H9 (cell line): Measurements from ENCODE around the gene SHLD2. TPM values are rescaled to one million over a fixed set of nuclear protein-coding genes. Genes with fewer than 3 reads are reported as not detected.
A peak's percentile ranks its signal among the peaks of the same experiment; 100 is the strongest.
"Not testable (repeated sequence)": the region's sequence is repeated elsewhere in the genome, so short reads cannot be mapped to it uniquely, and the experiment has no call there.

ENCODE experiments used
- DNase-seq: peaks from one replicate; pipeline ENCODE4 v3.0.0-alpha.2; 2017
- H2AFZ ChIP-seq: one replicate; pipeline ENCODE4 v1.6.1; 2013; ENCODE audit warnings: mild to moderate bottlenecking, low read length, control low read depth, moderate library complexity
- H2AK5ac ChIP-seq: 2 replicates; pipeline ENCODE4 v1.6.1; 2013; ENCODE audit warnings: low read length, control low read depth, mixed read lengths; ENCODE audit not compliant: insufficient read length
- H2BK120ac ChIP-seq: one replicate; pipeline ENCODE4 v1.6.1; 2013; ENCODE audit warnings: low read depth, mild to moderate bottlenecking, low read length, control low read depth, inconsistent platforms; ENCODE audit not compliant: poor library complexity, severe bottlenecking
- H2BK12ac ChIP-seq: 2 replicates; pipeline ENCODE4 v1.6.1; 2013; ENCODE audit warnings: low read length, control low read depth, mixed read lengths, low read depth; ENCODE audit not compliant: insufficient read length
- H2BK15ac ChIP-seq: 2 replicates; pipeline ENCODE4 v1.6.1; 2013; ENCODE audit warnings: low read depth, low read length, control low read depth
- H2BK20ac ChIP-seq: one replicate; pipeline ENCODE4 v1.6.1; 2013; ENCODE audit warnings: low read depth, mild to moderate bottlenecking, low read length, control low read depth, inconsistent platforms; ENCODE audit not compliant: poor library complexity, severe bottlenecking
- H2BK5ac ChIP-seq: 2 replicates; pipeline ENCODE4 v1.6.1; 2013; ENCODE audit warnings: low read length, control low read depth, mixed read lengths; ENCODE audit not compliant: insufficient read length
- H3K14ac ChIP-seq: 2 replicates; pipeline ENCODE4 v1.6.1; 2013; ENCODE audit warnings: low read length, control low read depth; ENCODE audit not compliant: insufficient read depth
- H3K18ac ChIP-seq: 2 replicates; pipeline ENCODE4 v1.6.1; 2013; ENCODE audit warnings: low read depth, mild to moderate bottlenecking, mixed read lengths, low read length, control low read depth; ENCODE audit not compliant: insufficient read length
- H3K23ac ChIP-seq: 2 replicates; pipeline ENCODE4 v1.6.1; 2013; ENCODE audit warnings: low read length, control low read depth, mixed read lengths, low read depth; ENCODE audit not compliant: insufficient read length
- H3K23me2 ChIP-seq: 2 replicates; pipeline ENCODE4 v1.6.1; 2013; ENCODE audit warnings: low read depth, mild to moderate bottlenecking, mixed read lengths, low read length, control low read depth; ENCODE audit not compliant: insufficient read length, poor library complexity, severe bottlenecking
- H3K27ac ChIP-seq: 2 replicates; pipeline ENCODE4 v1.5.1; 2013; ENCODE audit warnings: low read length, control low read depth, mixed read lengths, low read depth; ENCODE audit not compliant: insufficient read length
- H3K27me3 ChIP-seq: 2 replicates; pipeline ENCODE4 v1.6.1; 2013; ENCODE audit warnings: low read length, control low read depth, inconsistent platforms; ENCODE audit not compliant: insufficient read depth
- H3K4ac ChIP-seq: 2 replicates; pipeline ENCODE4 v1.6.1; 2013; ENCODE audit warnings: low read depth, mild to moderate bottlenecking, control low read depth, inconsistent platforms, low read length, moderate library complexity
- H3K4me1 ChIP-seq: 2 replicates; pipeline ENCODE4 v1.6.1; 2013; ENCODE audit warnings: low read length, control low read depth, inconsistent platforms; ENCODE audit not compliant: insufficient read depth
- H3K4me2 ChIP-seq: 2 replicates; pipeline ENCODE4 v1.6.1; 2013; ENCODE audit warnings: low read length, control low read depth, mixed read lengths; ENCODE audit not compliant: insufficient read length, insufficient read depth
- H3K56ac ChIP-seq: 2 replicates; pipeline ENCODE4 v1.6.1; 2013; ENCODE audit warnings: low read depth, mild to moderate bottlenecking, mixed read lengths, low read length, control low read depth; ENCODE audit not compliant: insufficient read length
- H3K79me1 ChIP-seq: 2 replicates; pipeline ENCODE4 v1.6.1; 2013; ENCODE audit warnings: low read depth, mild to moderate bottlenecking, moderate library complexity, low read length, control low read depth, inconsistent platforms; ENCODE audit not compliant: insufficient read depth, poor library complexity, severe bottlenecking
- H3K79me2 ChIP-seq: 2 replicates; pipeline ENCODE4 v1.6.1; 2013; ENCODE audit warnings: low read length, control low read depth, inconsistent platforms; ENCODE audit not compliant: insufficient read depth
- H3K9ac ChIP-seq: 2 replicates; pipeline ENCODE4 v1.6.1; 2013; ENCODE audit warnings: low read length, control low read depth, mixed read lengths; ENCODE audit not compliant: insufficient read length; ENCODE audit errors: extremely low read depth
- H3K9me3 ChIP-seq: one replicate; pipeline ENCODE4 v1.6.1; 2013; ENCODE audit warnings: low read depth, low read length, inconsistent platforms; ENCODE audit not compliant: control insufficient read depth
- H3T11ph ChIP-seq: one replicate; pipeline ENCODE4 v1.6.1; 2013; ENCODE audit warnings: mild to moderate bottlenecking, low read length, control low read depth, inconsistent platforms
- H4K20me1 ChIP-seq: one replicate; pipeline ENCODE4 v1.6.1; 2013; ENCODE audit not compliant: control insufficient read depth, insufficient read length, insufficient read depth
- H4K5ac ChIP-seq: 2 replicates; pipeline ENCODE4 v1.6.1; 2013; ENCODE audit warnings: low read depth, mild to moderate bottlenecking, mixed read lengths, low read length, control low read depth; ENCODE audit not compliant: insufficient read length
- H4K8ac ChIP-seq: replicated peaks from 2 replicates; pipeline ENCODE4 v1.6.1; 2013; ENCODE audit warnings: low read length, control low read depth, mixed read lengths, low read depth; ENCODE audit not compliant: insufficient read length
- H4K91ac ChIP-seq: 2 replicates; pipeline ENCODE4 v1.6.1; 2013; ENCODE audit warnings: low read depth, mild to moderate bottlenecking, moderate library complexity, mixed read lengths, low read length, control low read depth; ENCODE audit not compliant: insufficient read length
- H3K27ac Mint-ChIP-seq, 3 experiments: 2 replicates in 2 of 3; 3 replicates in 1 of 3; pipeline ENCODE4 v1.8.0; 2020 to 2021; ENCODE audit warnings: mixed read lengths in 3 of 3, mild to moderate bottlenecking in 1 of 3, moderate library complexity in 1 of 3
- H3K27me3 Mint-ChIP-seq: 2 replicates; pipeline ENCODE4 v1.8.0; 2021; ENCODE audit warnings: low read depth, mild to moderate bottlenecking, moderate library complexity, mixed read lengths
- H3K36me3 Mint-ChIP-seq, 3 experiments: 2 replicates in 2 of 3; 3 replicates in 1 of 3; pipeline ENCODE4 v1.8.0; 2020 to 2021; ENCODE audit warnings: low read depth in 3 of 3, mixed read lengths in 3 of 3; ENCODE audit not compliant: insufficient read depth in 1 of 3
- H3K4me1 Mint-ChIP-seq, 2 experiments: 2 replicates each; pipeline ENCODE4 v1.8.0; 2020; ENCODE audit warnings: mixed read lengths in 2 of 2
- H3K4me3 Mint-ChIP-seq, 2 experiments: 2 replicates in 1 of 2; 3 replicates in 1 of 2; pipeline ENCODE4 v1.8.0; 2020 to 2021; ENCODE audit warnings: mild to moderate bottlenecking in 2 of 2, mixed read lengths in 2 of 2, moderate library complexity in 1 of 2
- H3K9me3 Mint-ChIP-seq, 2 experiments: 2 replicates in 1 of 2; 3 replicates in 1 of 2; pipeline ENCODE4 v1.8.0; 2020; ENCODE audit warnings: mild to moderate bottlenecking in 2 of 2, mixed read lengths in 2 of 2, moderate library complexity in 1 of 2
- WGBS: extraction: QIAGEN DNeasy Blood & Tissue Kit; methylation state at CpG from one replicate; pipeline ENCODE4 v1.1.7; 2013; ENCODE audit warnings: missing lambda C conversion rate, low lambda C conversion rate, mixed read lengths; ENCODE audit not compliant: insufficient read length; ENCODE audit errors: extremely low coverage; 5-methylcytosine and 5-hydroxymethylcytosine counted together
- total RNA-seq: library from RNA; stranded (reverse); gene quantifications from 2 replicates; pipeline ENCODE4 v1.2.1, GENCODE V29; 2021
- TF ChIP-seq, protein P1 (sequence below): fragments of 200-600 bp; sonication (generic); conservative IDR thresholded peaks from 3 replicates; pipeline ENCODE4 v1.8.0; 2021; ENCODE audit warnings: antibody characterized with exemption, mild to moderate bottlenecking

The SHLD2 gene
- total RNA-seq, 1 experiment from 2014 or later = 27.8 TPM

DNA sequence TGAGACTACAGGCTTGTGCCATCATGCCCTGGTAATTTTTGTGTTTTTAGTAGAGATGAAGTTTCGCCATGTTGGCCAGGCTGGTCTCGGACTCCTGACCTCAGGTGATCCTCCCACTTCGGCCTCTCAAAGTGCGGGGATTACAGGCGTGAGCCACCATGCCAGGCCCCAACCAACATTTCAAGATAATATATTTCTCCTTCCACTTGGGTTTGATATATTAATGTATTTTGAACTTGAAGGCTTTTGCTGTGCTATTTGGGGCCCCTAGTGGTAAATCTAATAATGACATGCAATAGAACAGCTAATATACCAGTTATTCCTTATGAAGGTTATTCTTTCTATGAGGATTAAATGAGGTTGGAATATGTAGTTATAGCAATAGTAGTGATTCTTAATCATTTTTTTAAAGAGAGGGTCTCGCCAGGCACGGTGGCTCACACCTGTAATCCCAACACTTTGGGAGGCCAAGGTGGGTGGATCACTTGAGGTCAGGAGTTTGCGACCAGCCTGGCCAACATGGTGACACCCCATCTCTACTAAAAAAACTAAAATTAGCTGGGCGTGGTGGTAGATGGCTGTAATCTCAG, 54.1 kb downstream of the SHLD2 start:
- WGBS = no CpG with 5 or more reads among the region's 9 CpGs
- TF ChIP-seq, protein P1, sequence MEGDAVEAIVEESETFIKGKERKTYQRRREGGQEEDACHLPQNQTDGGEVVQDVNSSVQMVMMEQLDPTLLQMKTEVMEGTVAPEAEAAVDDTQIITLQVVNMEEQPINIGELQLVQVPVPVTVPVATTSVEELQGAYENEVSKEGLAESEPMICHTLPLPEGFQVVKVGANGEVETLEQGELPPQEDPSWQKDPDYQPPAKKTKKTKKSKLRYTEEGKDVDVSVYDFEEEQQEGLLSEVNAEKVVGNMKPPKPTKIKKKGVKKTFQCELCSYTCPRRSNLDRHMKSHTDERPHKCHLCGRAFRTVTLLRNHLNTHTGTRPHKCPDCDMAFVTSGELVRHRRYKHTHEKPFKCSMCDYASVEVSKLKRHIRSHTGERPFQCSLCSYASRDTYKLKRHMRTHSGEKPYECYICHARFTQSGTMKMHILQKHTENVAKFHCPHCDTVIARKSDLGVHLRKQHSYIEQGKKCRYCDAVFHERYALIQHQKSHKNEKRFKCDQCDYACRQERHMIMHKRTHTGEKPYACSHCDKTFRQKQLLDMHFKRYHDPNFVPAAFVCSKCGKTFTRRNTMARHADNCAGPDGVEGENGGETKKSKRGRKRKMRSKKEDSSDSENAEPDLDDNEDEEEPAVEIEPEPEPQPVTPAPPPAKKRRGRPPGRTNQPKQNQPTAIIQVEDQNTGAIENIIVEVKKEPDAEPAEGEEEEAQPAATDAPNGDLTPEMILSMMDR = peak; percentile 45
- not testable (repeated sequence) for H3K4me2 ChIP-seq, H3K56ac ChIP-seq, H3K23me2 ChIP-seq, H4K20me1 ChIP-seq, H4K5ac ChIP-seq, H3K9me3 Mint-ChIP-seq, H3T11ph ChIP-seq, H2AK5ac ChIP-seq, H3K79me2 ChIP-seq, H3K27ac Mint-ChIP-seq, DNase-seq, H2BK20ac ChIP-seq, H2BK15ac ChIP-seq, H4K91ac ChIP-seq, H3K18ac ChIP-seq, H3K79me1 ChIP-seq, H3K27ac ChIP-seq, H3K4me1 Mint-ChIP-seq, H3K9me3 ChIP-seq, H3K4me1 ChIP-seq, H3K14ac ChIP-seq, H4K8ac ChIP-seq, H3K27me3 ChIP-seq, H2BK120ac ChIP-seq, H3K9ac ChIP-seq, H3K4ac ChIP-seq, H3K23ac ChIP-seq, H2BK12ac ChIP-seq, H3K4me3 Mint-ChIP-seq, H2BK5ac ChIP-seq, H3K36me3 Mint-ChIP-seq, H3K27me3 Mint-ChIP-seq, H2AFZ ChIP-seq

DNA sequence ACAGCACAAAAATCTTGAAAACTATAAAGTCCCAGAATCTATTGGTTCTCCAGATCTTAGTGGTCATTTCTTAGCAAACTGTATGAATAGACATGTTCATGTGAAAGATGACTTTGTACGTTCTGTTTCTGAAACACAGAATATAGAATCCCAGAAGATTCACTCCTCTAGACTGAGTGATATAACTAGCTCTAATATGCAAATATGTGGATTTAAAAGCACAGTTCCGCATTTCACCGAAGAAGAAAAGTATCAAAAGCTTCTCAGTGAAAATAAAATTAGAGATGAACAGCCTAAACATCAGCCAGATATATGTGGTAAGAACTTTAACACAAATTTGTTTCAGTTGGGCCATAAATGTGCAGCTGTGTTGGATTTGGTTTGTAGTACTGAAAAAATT, 56.5 kb downstream of the SHLD2 start:
- not testable (repeated sequence) for H2AK5ac ChIP-seq, H3K36me3 Mint-ChIP-seq, H3K27me3 Mint-ChIP-seq, H2AFZ ChIP-seq, H3K9me3 Mint-ChIP-seq, H3K4me1 ChIP-seq, H3K9me3 ChIP-seq, H2BK120ac ChIP-seq, H3K4me2 ChIP-seq, H3K27me3 ChIP-seq, H3K18ac ChIP-seq, H3K4me1 Mint-ChIP-seq, H3K23me2 ChIP-seq, H2BK20ac ChIP-seq, H2BK15ac ChIP-seq, H3K79me2 ChIP-seq, H4K8ac ChIP-seq, H3K4me3 Mint-ChIP-seq, H3K27ac ChIP-seq, DNase-seq, H4K91ac ChIP-seq, H3K79me1 ChIP-seq, H3K23ac ChIP-seq, H3K9ac ChIP-seq, H3K27ac Mint-ChIP-seq, H3K56ac ChIP-seq, H3T11ph ChIP-seq, H3K4ac ChIP-seq, H2BK12ac ChIP-seq, H4K20me1 ChIP-seq, H2BK5ac ChIP-seq, H3K14ac ChIP-seq, H4K5ac ChIP-seq
- WGBS = no CpG with 5 or more reads among the region's 3 CpGs
